Activated naive CD4-positive, alpha-beta T cell treated with anti-CD3 and anti-CD28 coated beads, Interleukin-2, amount 10 ng/mL, durations not matched to agents 7 days and 5 days (primary cell): ENCODE data around the gene FAM184A.
"Not testable (repeated sequence)": the region's sequence is repeated elsewhere in the genome, so short reads cannot be mapped to it uniquely, and the experiment has no call there.

Experiments
- CTCF ChIA-PET: fragments of 350-600 bp; sonication (Branson Sonifier 250); formaldehyde crosslinking; loops from one replicate; lab custom pipeline; 2021; ENCODE audit warnings: antibody characterized with exemption; lab: Charles Lee
- DNase-seq: peaks from one replicate; pipeline ENCODE4 v3.0.0-alpha.2; 2020
- H3K27ac Mint-ChIP-seq: one replicate; pipeline ENCODE4 v1.8.0; 2021; ENCODE audit warnings: mild to moderate bottlenecking, moderate library complexity, mixed read lengths
- H3K27me3 Mint-ChIP-seq: one replicate; pipeline ENCODE4 v1.8.0; 2021; ENCODE audit warnings: mild to moderate bottlenecking, mixed read lengths
- H3K36me3 Mint-ChIP-seq: one replicate; pipeline ENCODE4 v1.8.0; 2021; ENCODE audit warnings: mixed read lengths
- H3K4me1 Mint-ChIP-seq: one replicate; pipeline ENCODE4 v1.8.0; 2021; ENCODE audit warnings: mixed read lengths
- H3K4me3 Mint-ChIP-seq: one replicate; pipeline ENCODE4 v1.8.0; 2021; ENCODE audit warnings: mild to moderate bottlenecking, moderate library complexity, mixed read lengths
- H3K9me3 Mint-ChIP-seq: one replicate; pipeline ENCODE4 v1.8.0; 2021; ENCODE audit warnings: mixed read lengths

FAM184A gene

GRCh38 chr6:119110601-119111548 lies 32.4 kb upstream of the FAM184A start:
- peak; percentile 50 for DNase-seq
- H3K36me3 Mint-ChIP-seq = no peaks in the 10 kb centered on the region
- H3K9me3 Mint-ChIP-seq = no peaks in the 10 kb centered on the region
- no peaks in the 10 kb centered on the region for H3K27me3 Mint-ChIP-seq
- CTCF ChIA-PET = interaction anchor here (0.6 to 3.8 kb wide), 31 partner anchors 11 to 827 kb away, joined by 3 to 62 read pairs (median 5); no protein-coding TSS in a partner anchor
- no peak overlapping the region for H3K4me3 Mint-ChIP-seq
- no peak overlapping the region for H3K27ac Mint-ChIP-seq
- peaks cover 12% of the 10 kb centered on the region for H3K4me1 Mint-ChIP-seq

- Mint-ChIP-seq H3K36me3 (no peaks in the 10 kb centered on the region), H3K27ac (no peak overlapping the region), H3K4me1 (peaks cover 12% of the 10 kb centered on the region), H3K9me3 (no peaks in the 10 kb centered on the region), H3K27me3 (no peaks in the 10 kb centered on the region), H3K4me3 (no peak overlapping the region)
- no peak for DNase-seq
- CTCF ChIA-PET = interaction anchor here (0.7 to 3.8 kb wide), 25 partner anchors 10 to 826 kb away, joined by 3 to 62 read pairs (median 5); no protein-coding TSS in a partner anchor
These were observed 31.3 kb upstream of the FAM184A start for GRCh38 chr6:119109654-119110325.

GRCh38 chr6:119108076-119108475 lies 29.6 kb upstream of the FAM184A start:
- no peak overlapping the region for H3K4me3 Mint-ChIP-seq

DNA sequence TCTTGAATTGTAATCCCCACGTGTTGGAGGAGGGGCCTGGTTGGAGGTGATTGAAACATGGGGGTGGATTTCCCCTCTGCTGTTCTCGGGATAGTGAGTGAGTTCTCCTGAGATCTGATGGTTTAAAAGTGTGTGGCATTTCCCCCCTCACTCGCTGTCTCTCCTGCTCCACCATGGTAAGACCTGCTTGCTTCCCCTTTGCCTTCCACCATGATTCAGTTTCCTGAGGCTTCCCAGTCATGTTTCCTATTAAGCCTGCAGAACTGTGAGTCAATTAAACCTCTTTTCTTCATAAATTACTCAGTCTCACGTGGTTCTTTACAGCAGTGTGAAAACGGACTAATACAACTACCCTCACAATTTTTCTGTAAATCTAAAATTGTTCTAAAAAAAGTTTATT lies 26.8 kb upstream of the FAM184A start:
- H3K27ac Mint-ChIP-seq = no peak overlapping the region
- DNase-seq = no peak
- H3K4me1 Mint-ChIP-seq = peaks cover 5% of the 10 kb centered on the region
- CTCF ChIA-PET = no interaction called here
- H3K36me3 Mint-ChIP-seq = no peaks in the 10 kb centered on the region
- no peaks in the 10 kb centered on the region for H3K9me3 Mint-ChIP-seq
- no peak overlapping the region for H3K4me3 Mint-ChIP-seq
- H3K27me3 Mint-ChIP-seq = no peaks in the 10 kb centered on the region

More at GRCh38 chr6:119108076-119108475, 29.6 kb upstream of the FAM184A start:
- peaks cover 12% of the 10 kb centered on the region for H3K4me1 Mint-ChIP-seq
- CTCF ChIA-PET = interaction anchor here (1.2 kb wide), 1 partner anchor 30 kb away, joined by 5 read pairs; the partner anchor contains the start of gene FAM184A
- H3K9me3 Mint-ChIP-seq = no peaks in the 10 kb centered on the region
- no peaks in the 10 kb centered on the region for H3K27me3 Mint-ChIP-seq
- no peak overlapping the region for H3K27ac Mint-ChIP-seq
- no peaks in the 10 kb centered on the region for H3K36me3 Mint-ChIP-seq
- no peak for DNase-seq

GRCh38 chr6:119102901-119103300 lies 24.4 kb upstream of the FAM184A start:
- no peaks in the 10 kb centered on the region for H3K36me3 Mint-ChIP-seq
- H3K27me3 Mint-ChIP-seq = no peaks in the 10 kb centered on the region
- no peak for DNase-seq
- CTCF ChIA-PET = interaction anchor here (1.4 kb wide), 1 partner anchor 15 kb away, joined by 3 read pairs; no protein-coding TSS in a partner anchor
- no peaks in the 10 kb centered on the region for H3K9me3 Mint-ChIP-seq
- no peak overlapping the region for H3K4me3 Mint-ChIP-seq
- no peaks in the 10 kb centered on the region for H3K4me1 Mint-ChIP-seq
- no peak overlapping the region for H3K27ac Mint-ChIP-seq

GRCh38 chr6:119100115-119100514 lies 21.7 kb upstream of the FAM184A start:
- Mint-ChIP-seq H3K27ac (no peak overlapping the region), H3K36me3 (no peaks in the 10 kb centered on the region), H3K4me3 (no peak overlapping the region), H3K4me1 (peaks cover 11% of the 10 kb centered on the region), H3K27me3 (no peaks in the 10 kb centered on the region), H3K9me3 (no peaks in the 10 kb centered on the region)
- no peak for DNase-seq
- CTCF ChIA-PET = interaction anchor here (1.5 to 2.6 kb wide), 2 partner anchors 10 to 29 kb away, joined by 4 to 14 read pairs; no protein-coding TSS in a partner anchor

GRCh38 chr6:119097815-119098361 lies 19.4 kb upstream of the FAM184A start:
- peaks cover 11% of the 10 kb centered on the region for H3K4me1 Mint-ChIP-seq
- H3K27ac Mint-ChIP-seq, H3K27me3 Mint-ChIP-seq, H3K4me3 Mint-ChIP-seq, H3K36me3 Mint-ChIP-seq, H3K9me3 Mint-ChIP-seq, DNase-seq, CTCF ChIA-PET: not testable (repeated sequence)

DNA sequence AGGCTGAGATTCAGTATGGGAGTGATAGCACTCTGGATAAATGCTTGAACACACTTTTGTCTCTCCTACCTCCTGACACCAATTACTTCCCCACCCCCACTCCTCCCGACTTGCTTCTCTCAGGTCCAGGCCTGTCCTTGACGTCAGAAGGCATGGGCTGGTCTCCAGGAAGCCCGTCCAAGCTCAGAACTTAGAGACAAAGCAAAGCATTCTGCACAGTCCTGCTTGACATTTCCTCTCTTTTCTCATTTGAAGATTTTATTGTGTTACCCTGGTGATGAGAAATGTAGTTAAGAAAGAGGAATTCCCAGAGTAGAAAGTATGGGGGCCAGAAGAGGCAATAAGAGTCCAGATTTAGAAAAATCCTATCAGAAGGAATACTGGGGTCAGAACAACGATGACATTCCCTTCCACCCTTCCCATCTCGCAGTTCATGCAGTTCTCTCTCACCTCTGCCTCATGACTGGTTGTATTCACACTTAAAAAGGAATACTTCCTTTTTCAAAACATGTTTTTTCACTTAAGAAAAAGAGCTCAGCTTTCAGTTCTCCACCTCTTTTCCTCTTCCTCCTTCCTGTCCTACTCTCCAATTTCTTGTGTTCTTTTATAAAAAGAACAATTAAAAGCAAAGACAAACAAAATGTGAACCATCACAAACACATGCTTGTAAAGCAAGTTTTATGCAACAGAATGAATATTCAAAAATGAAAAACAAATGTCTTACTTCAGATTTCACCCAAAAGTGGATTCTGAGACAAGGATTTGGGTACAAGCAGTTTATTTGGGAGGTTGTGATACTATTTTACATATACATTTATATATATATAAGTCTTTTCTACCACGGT lies 18.5 kb upstream of the FAM184A start:
- DNase-seq = no peak
- Mint-ChIP-seq H3K36me3 (no peaks in the 10 kb centered on the region), H3K4me3 (no peak overlapping the region), H3K27me3 (no peaks in the 10 kb centered on the region), H3K27ac (peak overlapping the region; percentile 51), H3K9me3 (no peaks in the 10 kb centered on the region), H3K4me1 (peaks cover 11% of the 10 kb centered on the region)
- CTCF ChIA-PET = interaction anchor here (1.1 kb wide), 1 partner anchor 13 kb away, joined by 3 read pairs; no protein-coding TSS in a partner anchor

- Mint-ChIP-seq H3K36me3 (no peaks in the 10 kb centered on the region), H3K9me3 (no peaks in the 10 kb centered on the region)
These were observed 11.8 kb upstream of the FAM184A start for GRCh38 chr6:119090256-119090655.

DNA sequence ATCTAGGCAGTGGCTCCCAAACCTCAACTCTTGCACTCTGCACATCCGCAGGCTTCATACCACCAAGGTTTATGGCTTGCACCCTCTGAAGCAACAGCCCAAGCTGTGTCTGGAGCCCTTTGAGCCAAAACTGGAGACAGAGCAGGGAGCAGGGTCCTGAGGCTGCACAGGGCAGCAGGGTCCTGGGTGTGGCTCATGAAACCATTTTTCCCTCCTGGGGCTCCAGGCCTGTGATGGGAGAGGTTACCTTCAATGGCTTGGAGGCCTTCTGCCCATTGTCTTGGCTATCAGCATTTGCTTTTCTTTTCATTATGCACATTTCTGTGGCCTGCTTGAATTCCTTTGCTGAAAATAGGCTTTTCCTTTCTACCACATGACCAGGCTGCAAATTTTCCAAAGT lies 6.3 kb upstream of the FAM184A start:
- Mint-ChIP-seq H3K27me3 (no peaks in the 10 kb centered on the region), H3K36me3 (peaks cover 4% of the 10 kb centered on the region)
- CTCF ChIA-PET = no interaction called here

More at GRCh38 chr6:119090256-119090655, 11.8 kb upstream of the FAM184A start:
- Mint-ChIP-seq H3K4me1 (no peaks in the 10 kb centered on the region), H3K4me3 (no peak overlapping the region), H3K27ac (no peak overlapping the region), H3K27me3 (peaks cover 3% of the 10 kb centered on the region)
- CTCF ChIA-PET = interaction anchor here (0.7 to 1.3 kb wide), 2 partner anchors 13 to 20 kb away, joined by 3 to 4 read pairs; no protein-coding TSS in a partner anchor
- DNase-seq = no peak

DNA sequence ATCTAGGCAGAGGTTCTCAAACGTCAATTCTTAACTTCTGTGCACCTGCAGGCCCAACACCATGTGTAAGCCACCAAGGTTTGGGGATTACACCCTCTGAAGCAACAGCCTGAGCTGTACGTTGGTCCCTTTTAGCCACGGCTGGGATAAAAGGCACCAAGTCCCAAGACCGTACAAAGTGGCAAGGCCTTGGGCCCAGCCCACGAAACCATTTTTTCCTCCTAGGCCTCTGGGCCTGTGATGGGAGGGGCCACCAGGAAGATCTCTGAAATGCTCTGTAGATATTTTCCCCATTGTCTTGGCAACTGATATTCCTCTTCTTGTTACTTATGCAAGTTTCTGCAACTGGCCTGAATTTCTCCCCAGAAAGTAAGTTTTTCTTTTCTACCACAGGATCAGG lies 4.5 kb upstream of the FAM184A start:
- DNase-seq = no peak
- peaks cover 17% of the 10 kb centered on the region for H3K9me3 Mint-ChIP-seq
- H3K27ac Mint-ChIP-seq = no peak overlapping the region
- peaks cover 4% of the 10 kb centered on the region for H3K36me3 Mint-ChIP-seq
- peaks cover 8% of the 10 kb centered on the region for H3K27me3 Mint-ChIP-seq
- CTCF ChIA-PET = no interaction called here
- H3K4me3 Mint-ChIP-seq = no peak overlapping the region
- H3K4me1 Mint-ChIP-seq = peaks cover 8% of the 10 kb centered on the region

More for the DNA sequence above, 6.3 kb upstream of the FAM184A start:
- peaks cover 17% of the 10 kb centered on the region for H3K9me3 Mint-ChIP-seq
- no peaks in the 10 kb centered on the region for H3K4me1 Mint-ChIP-seq
- H3K27ac Mint-ChIP-seq = no peak overlapping the region
- H3K4me3 Mint-ChIP-seq = no peak overlapping the region
- no peak for DNase-seq

- Mint-ChIP-seq H3K4me1 (peaks cover 34% of the 10 kb centered on the region), H3K9me3 (peaks cover 17% of the 10 kb centered on the region), H3K4me3 (peak overlapping the region; percentile 76), H3K27ac (peak overlapping the region; percentile 46), H3K36me3 (peaks cover 4% of the 10 kb centered on the region), H3K27me3 (peaks cover 8% of the 10 kb centered on the region)
- CTCF ChIA-PET = interaction anchor here (0.6 to 1.1 kb wide), 3 partner anchors 26 to 183 kb away, joined by 3 to 4 read pairs (median 3); no protein-coding TSS in a partner anchor
- DNase-seq = no peak
These were observed 882 bp upstream of the FAM184A start for GRCh38 chr6:119079283-119079809.
